HG03565 (cell line): ENCODE results near the gene DMAC2.
"Not testable (repeated sequence)": the region's sequence is repeated elsewhere in the genome, so short reads cannot be mapped to it uniquely, and the experiment has no call there.

Source experiments
- ATAC-seq: cut with Tn5 transposase; IDR thresholded peaks from one replicate; pipeline ENCODE4 v1.9.1; 2021; ENCODE audit warnings: mild to moderate bottlenecking, moderate library complexity; ENCODE audit not compliant: unreplicated experiment

DMAC2 gene

DNA sequence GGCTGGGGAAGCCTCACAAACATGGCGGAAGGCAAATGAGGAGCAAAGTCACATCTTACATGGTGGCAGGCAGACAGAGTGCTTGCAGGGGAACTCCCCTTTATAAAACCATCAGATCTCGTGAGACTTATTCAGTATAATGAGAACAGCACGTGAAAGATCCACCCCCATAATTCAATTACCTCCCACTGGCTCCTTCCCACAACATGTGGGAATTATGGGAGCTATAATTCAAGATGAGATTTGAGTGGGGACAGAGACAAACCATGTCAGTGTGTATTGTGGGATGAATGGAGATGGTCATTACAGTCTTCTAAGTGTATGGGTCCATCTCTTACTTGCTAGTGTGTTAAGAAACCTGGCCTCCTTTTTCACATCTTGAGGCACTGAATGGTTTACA lies 37.7 kb downstream of the DMAC2 start:
- no peak for ATAC-seq

GRCh38 chr19:41401483-41401882 lies 38.2 kb downstream of the DMAC2 start:
- no peak for ATAC-seq

- no peak for ATAC-seq
Measured at GRCh38 chr19:41399525-41399924, 40.2 kb downstream of the DMAC2 start.

- no peak for ATAC-seq
Measured at GRCh38 chr19:41399091-41399490, 40.6 kb downstream of the DMAC2 start.

DNA sequence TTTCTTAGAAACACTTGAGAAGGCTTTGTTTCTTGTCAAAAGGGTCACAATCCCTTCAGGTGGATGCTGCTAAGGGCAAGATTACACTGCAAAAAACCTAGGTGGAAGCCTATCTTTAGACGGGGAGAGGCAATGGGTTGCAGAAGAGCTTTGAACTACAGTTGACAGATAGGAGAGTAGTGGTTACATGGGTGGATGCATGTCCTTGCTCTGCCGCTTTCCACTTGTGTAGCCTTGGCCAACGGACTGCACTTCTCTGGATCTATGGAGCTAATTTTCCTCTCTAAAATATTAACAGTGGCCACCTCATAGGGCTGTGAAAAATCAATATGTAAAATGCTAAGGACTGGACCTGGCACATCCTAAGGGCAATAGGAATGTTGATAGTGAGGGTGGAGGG lies 41.1 kb downstream of the DMAC2 start:
- ATAC-seq: no peak

DNA sequence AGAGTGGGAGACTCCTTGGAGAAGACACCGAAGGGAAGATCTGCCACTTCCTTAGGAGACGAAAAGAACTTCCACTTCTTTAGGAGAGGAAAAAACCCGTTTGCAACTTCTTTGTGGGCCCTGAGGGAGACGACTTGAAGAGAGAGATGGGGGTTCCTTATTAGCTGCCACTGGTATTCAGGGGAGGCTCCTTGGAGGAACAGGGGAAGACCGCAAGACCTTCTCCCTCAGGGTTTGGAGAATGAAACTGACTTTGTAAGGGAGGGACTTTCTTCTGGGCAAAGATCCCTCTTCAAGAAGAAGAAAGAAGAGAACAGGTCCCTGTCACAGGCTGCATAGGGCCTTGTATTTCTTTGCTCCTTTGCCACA lies 41.7 kb downstream of the DMAC2 start:
- ATAC-seq: no peak

DNA sequence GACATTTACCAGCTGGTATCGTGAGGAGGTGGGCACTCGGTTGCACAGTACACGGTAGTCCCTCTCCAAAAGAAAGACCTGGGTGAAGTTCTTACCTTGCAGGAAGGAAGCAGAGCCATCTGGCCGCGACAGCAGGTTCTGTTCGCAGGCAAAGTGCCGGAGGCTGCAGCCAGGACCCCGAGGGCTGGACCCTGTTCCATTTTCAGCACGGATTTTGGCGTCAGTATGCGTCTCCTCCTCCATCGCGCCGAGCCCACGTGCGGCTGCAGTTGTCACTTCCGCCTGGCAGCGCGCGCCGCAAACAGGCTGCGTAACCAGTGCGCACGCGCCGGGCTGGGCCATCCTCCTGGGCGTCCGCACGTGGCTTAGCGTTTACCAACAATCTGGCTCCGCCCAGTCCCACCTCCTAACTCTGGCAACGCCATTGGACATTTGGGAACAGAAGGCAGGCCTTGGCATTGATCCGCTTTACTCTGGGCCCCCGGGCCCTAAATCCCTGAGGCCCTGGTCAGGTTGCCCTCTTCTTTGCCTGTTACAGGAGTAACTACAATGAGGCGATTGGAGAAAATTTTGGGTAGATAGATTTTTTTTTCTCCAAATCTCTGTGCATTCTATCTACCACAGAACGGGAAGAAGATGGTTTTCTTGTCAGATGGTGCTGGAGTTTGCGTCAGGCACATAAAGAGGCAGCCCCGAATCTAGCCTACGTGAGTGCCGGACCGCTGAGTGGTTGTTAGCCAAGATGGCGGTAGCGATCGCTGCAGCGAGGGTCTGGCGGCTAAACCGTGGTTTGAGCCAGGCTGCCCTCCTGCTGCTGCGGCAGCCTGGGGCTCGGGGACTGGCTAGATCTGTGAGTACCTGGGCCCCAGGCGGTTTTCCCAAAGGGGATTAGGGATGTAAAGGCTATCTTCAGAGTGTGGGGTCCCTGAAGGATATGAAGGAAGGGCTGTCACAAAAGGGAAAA lies 42.3 kb downstream of the DMAC2 start, which contains the start of the genes BCKDHA and EXOSC5:
TSS of gene BCKDHA (plus strand) at position 733 of the 964 bp plus-strand sequence. CDS start at position 743, 10 bp downstream.
TSS of gene EXOSC5 (minus strand) at position 274 of the 964 bp plus-strand sequence. CDS start at position 243, 31 bp downstream.
- ATAC-seq: peak; percentile 85

- no peak for ATAC-seq
Measured at GRCh38 chr19:41395355-41395754, 44.4 kb downstream of the DMAC2 start.

GRCh38 chr19:41392775-41393174 lies 46.9 kb downstream of the DMAC2 start:
- ATAC-seq: no peak

GRCh38 chr19:41391618-41392017 lies 48.1 kb downstream of the DMAC2 start:
- no peak for ATAC-seq

GRCh38 chr19:41386442-41386841 lies 53.3 kb downstream of the DMAC2 start:
- no peak for ATAC-seq

DNA sequence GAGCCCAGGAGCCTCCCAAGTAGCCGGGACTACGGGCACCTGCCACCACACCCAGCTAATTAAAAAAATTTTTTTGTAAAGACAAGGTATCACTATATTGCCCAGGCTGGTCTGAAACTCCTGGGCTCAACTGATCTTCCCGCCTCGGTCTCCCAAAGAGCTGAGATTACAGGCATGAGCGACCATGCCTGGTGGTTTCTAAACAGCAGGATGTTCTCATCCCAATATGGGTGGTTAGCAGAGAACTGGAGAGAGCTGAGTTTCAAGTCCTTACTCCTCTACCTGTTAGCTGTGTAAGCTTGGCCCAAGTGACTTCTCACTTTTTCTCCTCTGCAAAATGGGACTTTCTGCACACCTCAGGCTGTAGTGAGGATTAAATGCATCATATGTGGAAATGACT lies 55.4 kb downstream of the DMAC2 start:
- ATAC-seq: no peak

GRCh38 chr19:41381536-41381935 lies 58.2 kb downstream of the DMAC2 start:
- ATAC-seq: not testable (repeated sequence)
